ENCODE measurements around the gene FRS2.

FRS2 gene

GRCh38 chr12:69513297-69513696, 43.1 kb downstream of the FRS2 start:
- Histone ChIP-seq H3K27ac (ENCODE audit: low read length) (no peak overlapping the region), H3K36me3 (ENCODE audit: control insufficient read depth in 2 of 2, insufficient read depth in 2 of 2, low read length in 2 of 2) (no peaks in the 10 kb centered on the region), H3K4me3 (ENCODE audit: low read length in 2 of 2) (no peak overlapping the region), H3K4me1 (ENCODE audit: control insufficient read depth, insufficient read depth, low read length) (no peaks in the 10 kb centered on the region), H3K27me3 (ENCODE audit: control insufficient read depth in 1 of 2, insufficient read depth in 2 of 2, low read length in 2 of 2) (no peaks in the 10 kb centered on the region), H3K9me3 (ENCODE audit: control insufficient read depth in 2 of 2, low read length in 2 of 2) (no peaks in the 10 kb centered on the region), H3K9ac (ENCODE audit: low read length in 2 of 2) (no peak overlapping the region)

- no peak overlapping the region for H3K9ac ChIP-seq (ENCODE audit: low read length in 2 of 2)
- H3K27me3 ChIP-seq (ENCODE audit: control insufficient read depth in 1 of 2, insufficient read depth in 2 of 2, low read length in 2 of 2), result no peaks in the 10 kb centered on the region
- no peak overlapping the region for H3K27ac ChIP-seq (ENCODE audit: low read length)
- no peaks in the 10 kb centered on the region for H3K4me1 ChIP-seq (ENCODE audit: control insufficient read depth, insufficient read depth, low read length)
- no peak overlapping the region for H3K4me3 ChIP-seq (ENCODE audit: low read length in 2 of 2)
- no peaks in the 10 kb centered on the region for H3K9me3 ChIP-seq (ENCODE audit: control insufficient read depth in 2 of 2, low read length in 2 of 2)
- no peaks in the 10 kb centered on the region for H3K36me3 ChIP-seq (ENCODE audit: control insufficient read depth in 2 of 2, insufficient read depth in 2 of 2, low read length in 2 of 2)
Measured at GRCh38 chr12:69514111-69514510, 43.9 kb downstream of the FRS2 start.

- H3K27me3 ChIP-seq (ENCODE audit: control insufficient read depth in 1 of 2, insufficient read depth in 2 of 2, low read length in 2 of 2), result no peaks in the 10 kb centered on the region
- no peak overlapping the region for H3K4me3 ChIP-seq (ENCODE audit: low read length in 2 of 2)
- H3K4me1 ChIP-seq (ENCODE audit: control insufficient read depth, insufficient read depth, low read length), result no peaks in the 10 kb centered on the region
- H3K36me3 ChIP-seq (ENCODE audit: control insufficient read depth in 2 of 2, insufficient read depth in 2 of 2, low read length in 2 of 2), result no peaks in the 10 kb centered on the region
- H3K9me3 ChIP-seq (ENCODE audit: control insufficient read depth in 2 of 2, low read length in 2 of 2), result no peaks in the 10 kb centered on the region
- H3K9ac ChIP-seq (ENCODE audit: low read length in 2 of 2), result no peak overlapping the region
- no peak overlapping the region for H3K27ac ChIP-seq (ENCODE audit: low read length)
Measured at GRCh38 chr12:69514845-69515244, 44.7 kb downstream of the FRS2 start.

GRCh38 chr12:69515394-69515930, 45.3 kb downstream of the FRS2 start:
- Histone ChIP-seq H3K36me3 (ENCODE audit: control insufficient read depth in 2 of 2, insufficient read depth in 2 of 2, low read length in 2 of 2) (no peaks in the 10 kb centered on the region), H3K27me3 (ENCODE audit: control insufficient read depth in 1 of 2, insufficient read depth in 2 of 2, low read length in 2 of 2) (no peaks in the 10 kb centered on the region), H3K27ac (ENCODE audit: low read length) (no peak overlapping the region), H3K4me1 (ENCODE audit: control insufficient read depth, insufficient read depth, low read length) (no peaks in the 10 kb centered on the region), H3K9me3 (ENCODE audit: control insufficient read depth in 2 of 2, low read length in 2 of 2) (no peaks in the 10 kb centered on the region), H3K4me3 (ENCODE audit: low read length in 2 of 2) (peak overlapping the region in 1 of 2 donors; percentile 44), H3K9ac (ENCODE audit: low read length in 2 of 2) (no peak overlapping the region)

GRCh38 chr12:69516950-69517349, 46.8 kb downstream of the FRS2 start:
- Histone ChIP-seq H3K4me3 (ENCODE audit: low read length in 2 of 2) (no peak overlapping the region), H3K4me1 (ENCODE audit: control insufficient read depth, insufficient read depth, low read length) (no peaks in the 10 kb centered on the region), H3K36me3 (ENCODE audit: control insufficient read depth in 2 of 2, insufficient read depth in 2 of 2, low read length in 2 of 2) (no peaks in the 10 kb centered on the region), H3K9ac (ENCODE audit: low read length in 2 of 2) (no peak overlapping the region), H3K27me3 (ENCODE audit: control insufficient read depth in 1 of 2, insufficient read depth in 2 of 2, low read length in 2 of 2) (no peaks in the 10 kb centered on the region), H3K27ac (ENCODE audit: low read length) (no peak overlapping the region), H3K9me3 (ENCODE audit: control insufficient read depth in 2 of 2, low read length in 2 of 2) (no peaks in the 10 kb centered on the region)

- no peaks in the 10 kb centered on the region for H3K36me3 ChIP-seq (ENCODE audit: control insufficient read depth in 2 of 2, insufficient read depth in 2 of 2, low read length in 2 of 2)
- no peak overlapping the region for H3K27ac ChIP-seq (ENCODE audit: low read length)
- no peak overlapping the region for H3K4me3 ChIP-seq (ENCODE audit: low read length in 2 of 2)
- H3K27me3 ChIP-seq (ENCODE audit: control insufficient read depth in 1 of 2, insufficient read depth in 2 of 2, low read length in 2 of 2), result no peaks in the 10 kb centered on the region
- H3K9me3 ChIP-seq (ENCODE audit: control insufficient read depth in 2 of 2, low read length in 2 of 2), result no peaks in the 10 kb centered on the region
- H3K9ac ChIP-seq (ENCODE audit: low read length in 2 of 2), result no peak overlapping the region
- no peaks in the 10 kb centered on the region for H3K4me1 ChIP-seq (ENCODE audit: control insufficient read depth, insufficient read depth, low read length)
Measured at GRCh38 chr12:69517406-69517805, 47.2 kb downstream of the FRS2 start.

- H3K36me3 ChIP-seq (ENCODE audit: control insufficient read depth in 2 of 2, insufficient read depth in 2 of 2, low read length in 2 of 2), result no peaks in the 10 kb centered on the region
- no peak overlapping the region for H3K9ac ChIP-seq (ENCODE audit: low read length in 2 of 2)
- H3K4me3 ChIP-seq (ENCODE audit: low read length in 2 of 2), result no peak overlapping the region
Measured at GRCh38 chr12:69519871-69520270, 49.7 kb downstream of the FRS2 start.

GRCh38 chr12:69523433-69524330, 53.5 kb downstream of the FRS2 start:
- Histone ChIP-seq H3K9ac (ENCODE audit: low read length in 2 of 2) (no peak overlapping the region), H3K9me3 (ENCODE audit: control insufficient read depth in 2 of 2, low read length in 2 of 2) (peaks cover 0 to 6% of the 10 kb centered on the region in 2 donors), H3K27me3 (ENCODE audit: control insufficient read depth in 1 of 2, insufficient read depth in 2 of 2, low read length in 2 of 2) (no peaks in the 10 kb centered on the region), H3K4me3 (ENCODE audit: low read length in 2 of 2) (no peak overlapping the region), H3K27ac (ENCODE audit: low read length) (no peak overlapping the region), H3K4me1 (ENCODE audit: control insufficient read depth, insufficient read depth, low read length) (no peaks in the 10 kb centered on the region), H3K36me3 (ENCODE audit: control insufficient read depth in 2 of 2, insufficient read depth in 2 of 2, low read length in 2 of 2) (no peaks in the 10 kb centered on the region)

More at GRCh38 chr12:69519871-69520270, 49.7 kb downstream of the FRS2 start:
- Histone ChIP-seq H3K4me1 (ENCODE audit: control insufficient read depth, insufficient read depth, low read length) (no peaks in the 10 kb centered on the region), H3K9me3 (ENCODE audit: control insufficient read depth in 2 of 2, low read length in 2 of 2) (peaks cover 0 to 6% of the 10 kb centered on the region in 2 donors), H3K27ac (ENCODE audit: low read length) (no peak overlapping the region), H3K27me3 (ENCODE audit: control insufficient read depth in 1 of 2, insufficient read depth in 2 of 2, low read length in 2 of 2) (no peaks in the 10 kb centered on the region)

- Histone ChIP-seq H3K9me3 (ENCODE audit: control insufficient read depth in 2 of 2, low read length in 2 of 2) (peaks cover 0 to 6% of the 10 kb centered on the region in 2 donors), H3K9ac (ENCODE audit: low read length in 2 of 2) (no peak overlapping the region)
Measured at GRCh38 chr12:69524331-69524630, 54.1 kb downstream of the FRS2 start.

GRCh38 chr12:69524755-69525469, 54.7 kb downstream of the FRS2 start:
- no peak overlapping the region for H3K9ac ChIP-seq (ENCODE audit: low read length in 2 of 2)
- no peak overlapping the region for H3K4me3 ChIP-seq (ENCODE audit: low read length in 2 of 2)
- H3K4me1 ChIP-seq (ENCODE audit: control insufficient read depth, insufficient read depth, low read length), result no peaks in the 10 kb centered on the region
- no peak overlapping the region for H3K27ac ChIP-seq (ENCODE audit: low read length)
- H3K9me3 ChIP-seq (ENCODE audit: control insufficient read depth in 2 of 2, low read length in 2 of 2), result peaks cover 0 to 6% of the 10 kb centered on the region in 2 donors
- no peaks in the 10 kb centered on the region for H3K36me3 ChIP-seq (ENCODE audit: control insufficient read depth in 2 of 2, insufficient read depth in 2 of 2, low read length in 2 of 2)
- no peaks in the 10 kb centered on the region for H3K27me3 ChIP-seq (ENCODE audit: control insufficient read depth in 1 of 2, insufficient read depth in 2 of 2, low read length in 2 of 2)

More at GRCh38 chr12:69524331-69524630, 54.1 kb downstream of the FRS2 start:
- H3K27ac ChIP-seq (ENCODE audit: low read length), result no peak overlapping the region
- H3K4me1 ChIP-seq (ENCODE audit: control insufficient read depth, insufficient read depth, low read length), result no peaks in the 10 kb centered on the region
- no peaks in the 10 kb centered on the region for H3K27me3 ChIP-seq (ENCODE audit: control insufficient read depth in 1 of 2, insufficient read depth in 2 of 2, low read length in 2 of 2)
- H3K4me3 ChIP-seq (ENCODE audit: low read length in 2 of 2), result no peak overlapping the region
- no peaks in the 10 kb centered on the region for H3K36me3 ChIP-seq (ENCODE audit: control insufficient read depth in 2 of 2, insufficient read depth in 2 of 2, low read length in 2 of 2)
